ENCODE results near the gene SNPH.

Gene SNPH

GRCh38 chr20:1330075-1330830 lies 64.2 kb downstream of the SNPH start:
- DNase-seq (ENCODE audit: low read depth) = no peak
- in situ Hi-C loops (cut with HindIII; ENCODE audit: low sequenced_read_pairs) = no loop called here
- no peak for TF ChIP-seq CTCF (IDR thresholded peaks at IDR 0.05; ENCODE audit: low read depth, low read length, missing control alignments)

GRCh38 chr20:1331101-1331500 lies 65.0 kb downstream of the SNPH start:
- in situ Hi-C loops (cut with HindIII; ENCODE audit: low sequenced_read_pairs) = no loop called here
- TF ChIP-seq CTCF (IDR thresholded peaks at IDR 0.05; ENCODE audit: low read depth, low read length, missing control alignments) = no peak
- H3K4me3 ChIP-seq (ENCODE audit: low read depth, low read length) = no peak overlapping the region
- DNase-seq (ENCODE audit: low read depth) = no peak

More at GRCh38 chr20:1330075-1330830, 64.2 kb downstream of the SNPH start:
- no peak overlapping the region for H3K4me3 ChIP-seq (ENCODE audit: low read depth, low read length)

GRCh38 chr20:1331801-1332453 lies 65.8 kb downstream of the SNPH start:
- DNase-seq (ENCODE audit: low read depth) = no peak
- H3K4me3 ChIP-seq (ENCODE audit: low read depth, low read length) = no peak overlapping the region
- in situ Hi-C loops (cut with HindIII; ENCODE audit: low sequenced_read_pairs) = no loop called here
- no peak for TF ChIP-seq CTCF (IDR thresholded peaks at IDR 0.05; ENCODE audit: low read depth, low read length, missing control alignments)

- in situ Hi-C loops (cut with HindIII; ENCODE audit: low sequenced_read_pairs) = no loop called here
- TF ChIP-seq CTCF (IDR thresholded peaks at IDR 0.05; ENCODE audit: low read depth, low read length, missing control alignments) = no peak
- DNase-seq (ENCODE audit: low read depth) = no peak
- no peak overlapping the region for H3K4me3 ChIP-seq (ENCODE audit: low read depth, low read length)
Observed at GRCh38 chr20:1332749-1333300, 66.7 kb downstream of the SNPH start.

GRCh38 chr20:1333462-1334369 lies 67.6 kb downstream of the SNPH start:
- DNase-seq (ENCODE audit: low read depth) = no peak
- in situ Hi-C loops (cut with HindIII; ENCODE audit: low sequenced_read_pairs) = no loop called here
- no peak for TF ChIP-seq CTCF (IDR thresholded peaks at IDR 0.05; ENCODE audit: low read depth, low read length, missing control alignments)

GRCh38 chr20:1334370-1334731 lies 68.3 kb downstream of the SNPH start:
- in situ Hi-C loops (cut with HindIII; ENCODE audit: low sequenced_read_pairs) = no loop called here
- no peak for TF ChIP-seq CTCF (IDR thresholded peaks at IDR 0.05; ENCODE audit: low read depth, low read length, missing control alignments)
- no peak for DNase-seq (ENCODE audit: low read depth)
- H3K4me3 ChIP-seq (ENCODE audit: low read depth, low read length) = no peak overlapping the region

More at GRCh38 chr20:1333462-1334369, 67.6 kb downstream of the SNPH start:
- H3K4me3 ChIP-seq (ENCODE audit: low read depth, low read length) = no peak overlapping the region
